ENCODE results near the gene C2CD3. TPM values are rescaled to one million over a fixed set of nuclear protein-coding genes. Genes with fewer than 3 reads are reported as not detected.

C2CD3 gene
- total RNA-seq, 4 donors from 2014 or later = 16.8 to 50.3 (median 29.0) TPM

DNA sequence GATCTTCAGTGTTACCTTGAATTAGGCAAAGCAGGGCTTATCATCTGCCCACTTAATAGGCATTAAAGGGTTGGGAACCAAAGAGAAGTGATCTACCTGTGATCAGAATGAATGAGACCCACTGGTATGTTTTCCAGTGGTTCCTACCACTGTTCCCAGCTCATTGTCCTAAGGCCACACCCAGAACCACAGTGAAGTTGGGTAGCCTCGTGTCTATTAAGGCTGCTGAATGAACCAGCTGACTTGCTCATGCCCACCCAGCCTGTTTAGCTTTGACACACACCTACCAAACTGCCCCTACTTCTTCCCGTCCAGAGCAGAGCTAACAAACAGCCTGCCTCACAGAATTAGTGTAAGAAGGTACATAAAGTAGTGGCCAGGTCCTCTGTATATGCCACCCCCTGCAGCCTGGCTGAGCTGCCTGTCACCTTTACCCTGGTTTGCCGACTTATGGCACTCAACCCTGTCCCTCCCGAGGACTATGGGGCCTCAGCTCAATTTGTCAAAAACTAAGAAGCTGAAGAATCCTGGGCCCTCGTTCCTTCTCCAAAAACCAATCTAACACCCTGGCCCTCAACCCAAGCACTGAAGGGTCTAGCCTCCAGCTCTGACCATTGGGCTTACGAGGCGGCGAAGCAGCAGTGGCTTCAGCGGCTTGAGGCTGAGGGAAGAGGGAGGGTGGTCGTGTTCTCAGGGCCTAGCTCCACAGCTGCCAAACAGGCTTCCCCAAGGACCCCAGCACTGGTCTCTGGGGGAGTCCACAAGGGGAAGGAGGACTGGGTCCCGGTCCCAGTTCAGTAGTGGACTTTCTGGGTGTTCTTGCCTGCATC lies 198.0 kb downstream of the C2CD3 start:
- no peak overlapping the region for H3K4me3 ChIP-seq
- no peaks in the 10 kb centered on the region for H3K9me3 ChIP-seq
- TF ChIP-seq, protein P1, sequence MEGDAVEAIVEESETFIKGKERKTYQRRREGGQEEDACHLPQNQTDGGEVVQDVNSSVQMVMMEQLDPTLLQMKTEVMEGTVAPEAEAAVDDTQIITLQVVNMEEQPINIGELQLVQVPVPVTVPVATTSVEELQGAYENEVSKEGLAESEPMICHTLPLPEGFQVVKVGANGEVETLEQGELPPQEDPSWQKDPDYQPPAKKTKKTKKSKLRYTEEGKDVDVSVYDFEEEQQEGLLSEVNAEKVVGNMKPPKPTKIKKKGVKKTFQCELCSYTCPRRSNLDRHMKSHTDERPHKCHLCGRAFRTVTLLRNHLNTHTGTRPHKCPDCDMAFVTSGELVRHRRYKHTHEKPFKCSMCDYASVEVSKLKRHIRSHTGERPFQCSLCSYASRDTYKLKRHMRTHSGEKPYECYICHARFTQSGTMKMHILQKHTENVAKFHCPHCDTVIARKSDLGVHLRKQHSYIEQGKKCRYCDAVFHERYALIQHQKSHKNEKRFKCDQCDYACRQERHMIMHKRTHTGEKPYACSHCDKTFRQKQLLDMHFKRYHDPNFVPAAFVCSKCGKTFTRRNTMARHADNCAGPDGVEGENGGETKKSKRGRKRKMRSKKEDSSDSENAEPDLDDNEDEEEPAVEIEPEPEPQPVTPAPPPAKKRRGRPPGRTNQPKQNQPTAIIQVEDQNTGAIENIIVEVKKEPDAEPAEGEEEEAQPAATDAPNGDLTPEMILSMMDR (IDR thresholded peaks at IDR 0.05) = no peak
- TF ChIP-seq POLR2A (IDR thresholded peaks at IDR 0.05) = no peak
- no peak for DNase-seq
- peaks cover 0 to 21% (median 12%) of the 10 kb centered on the region in 4 donors for H3K4me1 ChIP-seq
- peaks cover 0 to 30% (median 0%) of the 10 kb centered on the region in 3 donors for H3K36me3 ChIP-seq
- H3K27ac ChIP-seq = peak overlapping the region in 3 of 4 donors; percentile 40 to 68 (median 64)
- H3K27me3 ChIP-seq = no peaks in the 10 kb centered on the region

DNA sequence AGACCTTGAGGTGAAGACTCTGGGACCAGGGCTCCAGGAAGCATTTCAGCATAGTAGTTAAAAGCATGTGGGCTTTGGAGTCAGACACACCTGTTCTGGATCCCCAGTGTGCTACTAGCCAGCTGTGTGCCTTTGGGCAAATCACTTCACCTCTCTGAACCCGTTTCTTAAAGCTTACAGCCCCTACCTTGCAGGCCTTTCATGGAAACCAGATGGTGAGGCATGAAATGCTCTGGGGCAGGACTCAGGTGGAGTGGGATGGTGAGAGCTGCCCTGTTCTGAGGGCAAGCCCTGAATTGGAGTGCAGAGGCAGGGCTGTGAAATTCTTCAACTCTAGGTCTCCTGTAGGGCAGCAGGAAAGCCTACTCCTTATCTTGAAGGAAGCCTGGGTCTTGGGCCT lies 198.6 kb downstream of the C2CD3 start:
- Histone ChIP-seq H3K4me3 (no peak overlapping the region), H3K9me3 (no peaks in the 10 kb centered on the region), H3K36me3 (peaks cover 0 to 24% (median 0%) of the 10 kb centered on the region in 3 donors), H3K27ac (peak overlapping the region in 1 of 4 donors; percentile 68), H3K4me1 (peaks cover 0 to 17% (median 11%) of the 10 kb centered on the region in 4 donors), H3K27me3 (no peaks in the 10 kb centered on the region)
- TF ChIP-seq, protein P1 (IDR thresholded peaks at IDR 0.05) = no peak
- no peak for TF ChIP-seq POLR2A (IDR thresholded peaks at IDR 0.05)
- DNase-seq = no peak

DNA sequence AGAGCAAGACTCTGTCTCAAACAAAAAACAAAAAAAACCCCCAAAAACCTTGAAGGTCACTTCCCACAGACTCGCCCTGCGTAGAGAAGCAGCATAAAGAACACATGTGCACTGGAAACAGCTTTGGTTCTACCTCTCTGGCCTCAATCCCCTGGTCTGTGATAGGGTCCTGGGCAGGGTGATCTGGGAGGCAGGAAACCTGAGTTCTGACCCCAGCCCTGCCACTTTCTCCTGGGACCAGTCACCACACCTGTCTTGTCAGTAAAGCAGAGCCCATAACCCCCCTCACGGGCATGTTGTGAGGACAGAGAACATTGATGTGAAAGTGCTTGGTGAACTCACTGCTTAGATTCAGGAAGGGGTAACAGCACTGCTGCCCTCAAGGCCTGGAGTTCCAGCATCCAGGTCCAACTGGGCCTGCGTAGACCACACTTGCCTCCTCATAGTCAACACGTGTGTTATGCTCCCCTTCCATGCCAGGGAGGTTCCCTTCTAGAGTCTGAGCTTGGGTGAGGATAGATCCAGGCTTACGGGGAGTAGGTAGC lies 199.6 kb downstream of the C2CD3 start:
- Histone ChIP-seq H3K9me3 (no peaks in the 10 kb centered on the region), H3K27ac (peak overlapping the region in 1 of 4 donors; percentile 35), H3K4me1 (peaks cover 0 to 17% (median 11%) of the 10 kb centered on the region in 4 donors), H3K27me3 (no peaks in the 10 kb centered on the region), H3K36me3 (peaks cover 0 to 14% (median 0%) of the 10 kb centered on the region in 3 donors), H3K4me3 (no peak overlapping the region)
- no peak for TF ChIP-seq POLR2A (IDR thresholded peaks at IDR 0.05)
- no peak for DNase-seq

DNA sequence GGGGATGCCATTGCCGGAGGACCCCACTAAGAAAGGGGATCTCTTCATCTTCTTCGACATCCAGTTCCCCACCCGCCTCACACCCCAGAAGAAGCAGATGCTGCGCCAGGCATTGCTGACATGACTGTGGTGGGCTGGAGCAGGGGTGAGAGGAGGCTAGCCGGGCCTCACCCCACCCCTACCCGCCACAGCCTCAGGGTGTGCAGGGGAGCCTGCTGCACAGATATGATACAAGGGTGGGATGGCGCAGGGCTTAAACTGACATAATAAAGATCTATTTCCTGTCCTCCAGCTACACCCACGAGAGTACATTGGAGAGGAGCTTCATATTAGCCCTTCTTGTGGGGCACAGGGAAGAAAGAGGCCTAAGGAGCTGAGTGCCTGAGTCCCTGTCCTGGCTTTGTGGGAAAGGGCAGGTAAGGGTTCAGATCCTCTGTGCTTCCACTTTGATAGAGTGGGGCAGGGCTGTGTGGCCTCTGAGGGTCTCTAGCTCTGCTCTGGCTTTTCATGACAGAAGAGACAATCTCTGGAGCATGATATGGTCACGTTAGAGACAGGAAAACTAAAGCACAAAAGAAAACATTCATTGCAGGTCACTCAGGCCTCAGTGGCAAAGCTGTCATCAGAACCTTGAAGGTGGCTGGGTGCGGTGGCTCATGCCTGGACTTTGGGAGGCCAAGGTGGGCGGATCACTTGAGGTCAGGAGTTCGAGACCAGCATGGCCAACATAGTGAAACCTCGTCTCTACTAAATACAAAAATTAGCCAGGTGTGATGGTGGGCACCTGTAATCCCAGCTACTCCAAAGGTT lies 200.6 kb downstream of the C2CD3 start:
- no peak for TF ChIP-seq POLR2A (IDR thresholded peaks at IDR 0.05)
- TF ChIP-seq, protein P1 (IDR thresholded peaks at IDR 0.05) = no peak
- no peak overlapping the region for H3K4me3 ChIP-seq
- H3K27me3 ChIP-seq = no peaks in the 10 kb centered on the region
- peaks cover 0 to 13% (median 11%) of the 10 kb centered on the region in 4 donors for H3K4me1 ChIP-seq
- H3K36me3 ChIP-seq = peaks cover 0 to 4% (median 0%) of the 10 kb centered on the region in 3 donors
- DNase-seq = no peak
- peak overlapping the region in 1 of 4 donors; percentile 35 for H3K27ac ChIP-seq
- H3K9me3 ChIP-seq = no peaks in the 10 kb centered on the region

DNA sequence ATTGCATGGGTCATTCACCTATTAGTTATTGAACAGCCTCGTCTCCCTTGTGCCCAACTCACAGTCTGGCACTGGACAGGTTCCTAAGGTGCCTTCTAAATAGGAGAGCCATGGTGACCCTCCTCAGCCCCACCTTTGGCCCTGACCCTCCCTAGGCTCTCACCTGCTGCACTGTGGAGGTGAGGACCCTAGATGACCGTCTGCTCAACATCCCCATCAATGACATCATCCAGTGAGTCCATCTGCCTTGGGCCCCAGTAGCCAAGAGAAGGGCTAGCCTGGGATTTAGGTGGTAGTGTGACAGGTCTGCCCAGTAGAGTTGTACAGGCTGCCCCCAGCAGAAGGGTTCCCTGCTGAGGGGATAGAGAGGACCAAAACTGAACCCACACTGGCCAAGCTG lies 201.7 kb downstream of the C2CD3 start:
- no peak overlapping the region for H3K27ac ChIP-seq
- H3K4me3 ChIP-seq = no peak overlapping the region
- no peaks in the 10 kb centered on the region for H3K9me3 ChIP-seq
- peaks cover 0 to 12% (median 9%) of the 10 kb centered on the region in 4 donors for H3K4me1 ChIP-seq
- no peaks in the 10 kb centered on the region for H3K36me3 ChIP-seq
- no peak for DNase-seq
- H3K27me3 ChIP-seq = no peaks in the 10 kb centered on the region
- TF ChIP-seq, protein P1 (IDR thresholded peaks at IDR 0.05) = no peak
- TF ChIP-seq POLR2A (IDR thresholded peaks at IDR 0.05) = no peak
